H1 (cell line): ENCODE data around the gene DUSP9. TPM values are rescaled to one million over a fixed set of nuclear protein-coding genes. Genes with fewer than 3 reads are reported as not detected.

ENCODE experiments used
- FOSL1 ChIP-seq: IDR thresholded peaks from 2 replicates; pipeline ENCODE4 v1.6.1; 2011; ENCODE audit warnings: mild to moderate bottlenecking, low read depth, low read length, moderate library complexity; ENCODE audit not compliant: insufficient read depth
- polyA plus RNA-seq, 7 experiments: library from polyadenylated mRNA; depleted of rRNA in 3 of 7; stranded (reverse) in 5 of 7; unstranded in 2 of 7; fragments of >200 nt in 5 of 7; fragments of 200-250 nt in 2 of 7; gene quantifications; 1 replicate in 5 of 7; 2 replicates in 1 of 7; 4 replicates in 1 of 7; pipeline versions ENCODE4 v1.2.1 to v1.2.3, GENCODE V29; 2011 to 2013; ENCODE audit warnings: missing spikeins in 2 of 7, mixed read lengths in 2 of 7
- total RNA-seq: library from RNA; stranded (reverse); fragmentation: NEBNext Ultra II Directional; extraction: Animal tissue kit (Norgen Biotek cat#: 25700); gene quantifications from 2 replicates; pipeline ENCODE4 v1.2.1, GENCODE V29; 2021

DUSP9 gene
- total and polyA plus RNA-seq, 2 of the 8 experiments (the other 6 are each of a cell fraction or from before 2014, with no cell fraction given), result 0.80 to 1.1 TPM

DNA sequence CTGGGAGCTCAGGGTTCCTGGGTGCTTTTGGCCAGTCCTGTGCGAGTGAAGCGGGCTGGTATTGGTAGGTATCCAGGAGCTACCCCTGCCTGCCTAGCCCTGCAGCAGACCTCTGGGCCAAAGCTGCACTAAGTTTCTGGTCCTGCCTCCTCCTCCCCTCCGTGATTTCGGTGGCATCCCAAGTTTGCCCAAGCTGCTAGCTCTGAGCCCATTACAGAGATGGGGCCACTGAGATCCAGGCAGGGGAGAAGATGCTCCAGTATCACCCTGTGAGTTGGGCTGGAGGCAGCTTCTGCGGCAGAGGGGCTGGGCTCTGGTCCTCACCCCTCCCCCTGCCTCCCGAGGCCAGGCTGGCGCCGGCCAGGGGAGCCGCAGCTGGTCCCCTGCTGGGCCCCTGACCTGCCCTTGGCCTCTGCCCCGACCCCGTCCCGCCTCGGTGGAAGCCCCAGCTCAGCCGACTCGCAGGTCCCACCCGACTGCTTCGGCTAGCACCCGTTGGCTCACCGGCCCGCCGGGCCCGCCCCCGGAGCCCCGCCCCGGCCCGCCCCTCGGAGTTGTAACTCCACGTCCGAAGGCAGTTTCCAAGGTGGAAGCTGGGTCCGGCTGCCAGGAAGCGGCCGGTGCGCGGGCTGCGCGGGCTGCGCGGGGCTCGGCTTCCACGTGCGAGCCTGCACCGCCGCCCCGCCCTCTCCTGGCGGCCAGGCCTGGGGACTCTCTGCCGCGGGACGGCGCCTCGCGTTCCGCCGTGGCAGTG is at the start of gene DUSP9 (continued):
- no peak for TF ChIP-seq FOSL1
